CD4-positive, alpha-beta memory T cell (primary cell): ENCODE results near the gene NCEH1. TPM values are rescaled to one million over a fixed set of nuclear protein-coding genes. Genes with fewer than 3 reads are reported as not detected.

Experiments
- CTCF ChIA-PET: fragments of 350-600 bp; sonication (Branson Sonifier 250); formaldehyde crosslinking; loops from one replicate; lab custom pipeline; 2021; ENCODE audit warnings: inconsistent platforms; ENCODE audit not compliant: partially characterized antibody; lab: Charles Lee
- POLR2A ChIA-PET: fragments of 350-600 bp; sonication (Branson Sonifier 250); formaldehyde crosslinking; loops from one replicate; lab custom pipeline; 2021; ENCODE audit not compliant: partially characterized antibody; lab: Charles Lee
- DNase-seq, 5 donors: peaks; one replicate each; pipeline versions ENCODE4 v3.0.0 to v3.0.0-alpha.2; 2020 to 2022; ENCODE audit warnings: mixed read lengths in 1 of 5
- H3K27ac ChIP-seq: one replicate; pipeline ENCODE4 v1.7.0; 2013; ENCODE audit warnings: low read depth, low read length
- H3K27me3 ChIP-seq: 2 replicates; pipeline ENCODE4 v1.7.0; 2013; ENCODE audit warnings: mild to moderate bottlenecking, low read length, moderate library complexity; ENCODE audit not compliant: insufficient read depth
- H3K36me3 ChIP-seq: 2 replicates; pipeline ENCODE4 v1.7.0; 2013; ENCODE audit warnings: mild to moderate bottlenecking, low read length, moderate library complexity; ENCODE audit not compliant: insufficient read depth
- H3K4me1 ChIP-seq: 2 replicates; pipeline ENCODE4 v1.7.0; 2013; ENCODE audit warnings: mild to moderate bottlenecking, low read length, moderate library complexity; ENCODE audit not compliant: insufficient read depth
- H3K4me3 ChIP-seq, 2 donors: one replicate each; pipeline ENCODE4 v1.7.0; 2013; ENCODE audit warnings: low read length in 2 of 2, mild to moderate bottlenecking in 1 of 2
- H3K9me3 ChIP-seq, 2 donors: one replicate each; pipeline ENCODE4 v1.7.0; 2013; ENCODE audit warnings: low read length in 2 of 2, control low read depth in 1 of 2; ENCODE audit not compliant: control insufficient read depth in 1 of 2
- H3K27ac Mint-ChIP-seq, 7 donors: one replicate each; pipeline ENCODE4 v1.8.0; 2020 to 2021; ENCODE audit warnings: mixed read lengths in 7 of 7, mild to moderate bottlenecking in 6 of 7, inconsistent platforms in 3 of 7, moderate library complexity in 3 of 7
- H3K27me3 Mint-ChIP-seq, 2 donors: one replicate each; pipeline ENCODE4 v1.8.0; 2020 to 2021; ENCODE audit warnings: mixed read lengths in 2 of 2
- H3K36me3 Mint-ChIP-seq, 2 donors: one replicate each; pipeline ENCODE4 v1.8.0; 2020 to 2021; ENCODE audit warnings: mixed read lengths in 2 of 2, inconsistent platforms in 1 of 2, mild to moderate bottlenecking in 1 of 2
- H3K4me1 Mint-ChIP-seq, 4 donors: one replicate each; pipeline ENCODE4 v1.8.0; 2020 to 2021; ENCODE audit warnings: mixed read lengths in 4 of 4, mild to moderate bottlenecking in 1 of 4
- H3K4me3 Mint-ChIP-seq, 8 donors: one replicate each; pipeline ENCODE4 v1.8.0; 2020 to 2021; ENCODE audit warnings: mixed read lengths in 8 of 8, mild to moderate bottlenecking in 7 of 8, moderate library complexity in 6 of 8, inconsistent platforms in 3 of 8
- H3K9me3 Mint-ChIP-seq, 8 donors: one replicate each; pipeline ENCODE4 v1.8.0; 2020 to 2021; ENCODE audit warnings: mixed read lengths in 8 of 8, mild to moderate bottlenecking in 5 of 8, inconsistent platforms in 3 of 8, moderate library complexity in 1 of 8
- intact Hi-C: fragments of 100-400 bp; cut with micrococcal nuclease; formaldehyde crosslinking; loops from one replicate; pipeline ENCODE4 v1.15.1; 2023
- polyA plus RNA-seq, 2 donors: library from polyadenylated mRNA; unstranded; fragments of 300-500 nt; fragmentation: Illumina TruSeq; gene quantifications; one replicate each; pipeline ENCODE4 v1.2.3, GENCODE V29; 2021
- total RNA-seq, 2 experiments: library from RNA; stranded (reverse); gene quantifications; one replicate each; pipeline ENCODE4 v1.2.3, GENCODE V29; 2021

The NCEH1 gene
- total and polyA plus RNA-seq, 4 experiments from 2014 or later: 2.1 to 5.1 (median 3.4) TPM

DNA sequence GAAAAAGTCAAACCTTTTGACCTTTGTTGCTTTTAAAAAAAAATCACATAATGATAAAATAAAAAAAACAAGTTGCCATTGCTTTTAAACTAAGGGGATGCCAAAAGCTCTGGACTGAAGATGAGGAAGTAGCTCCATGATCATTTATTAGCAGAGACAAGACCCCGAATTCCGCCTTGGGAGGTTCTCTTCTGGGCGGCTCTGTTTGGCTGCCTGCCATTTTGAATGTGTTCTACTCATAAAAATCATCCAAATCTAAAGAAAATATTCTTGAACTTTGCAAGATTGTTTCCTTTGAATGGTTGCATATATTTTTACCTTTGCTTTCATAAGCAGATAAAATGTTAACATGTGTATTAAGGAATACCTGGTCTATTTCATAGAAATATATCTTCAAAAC, 63.8 kb downstream of the NCEH1 start:
- peaks cover 2 to 17% of the 10 kb centered on the region in 2 donors for H3K36me3 Mint-ChIP-seq
- H3K36me3 ChIP-seq: no peaks in the 10 kb centered on the region
- intact Hi-C loops: no loop called here
- CTCF ChIA-PET: interaction anchor here (1.0 to 4.6 kb wide), 2 partner anchors 19 to 23 kb away, joined by 3 to 21 read pairs; no protein-coding TSS in a partner anchor
- H3K27ac ChIP-seq: no peak overlapping the region
- DNase-seq: no peak
- no peak overlapping the region for H3K4me3 Mint-ChIP-seq
- no peaks in the 10 kb centered on the region for H3K4me1 Mint-ChIP-seq
- H3K27me3 ChIP-seq: no peaks in the 10 kb centered on the region
- H3K9me3 Mint-ChIP-seq: no peaks in the 10 kb centered on the region
- POLR2A ChIA-PET: no interaction called here
- no peaks in the 10 kb centered on the region for H3K4me1 ChIP-seq
- no peaks in the 10 kb centered on the region for H3K9me3 ChIP-seq
- H3K27ac Mint-ChIP-seq: no peak overlapping the region
- H3K4me3 ChIP-seq: no peak overlapping the region
- H3K27me3 Mint-ChIP-seq: no peaks in the 10 kb centered on the region

DNA sequence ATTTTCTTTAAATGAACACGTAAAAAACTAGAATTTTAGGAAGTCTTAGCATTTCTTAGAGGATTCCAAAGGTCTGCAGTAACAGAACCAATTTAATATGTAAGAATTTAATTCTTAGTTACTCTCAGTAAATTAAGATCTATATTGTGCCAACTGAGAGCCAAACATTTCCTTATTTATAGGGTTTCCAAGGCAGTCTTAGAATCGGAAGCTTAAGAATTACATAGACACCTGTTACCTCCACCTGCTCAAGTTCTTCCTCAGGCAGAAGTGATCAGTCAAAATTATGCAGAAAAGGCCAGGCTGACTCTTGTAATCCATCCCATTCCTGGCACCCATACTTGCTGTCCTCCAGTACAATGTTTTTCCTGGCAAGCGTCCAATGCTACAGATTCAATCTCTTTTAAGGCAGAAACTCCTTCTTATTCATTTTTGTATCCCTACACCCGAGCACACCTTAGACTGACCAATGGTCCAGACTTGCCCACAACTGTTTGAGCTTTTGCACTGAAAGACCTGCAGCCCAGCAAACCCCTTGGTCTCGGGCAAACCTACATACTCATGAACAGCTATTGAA, 64.3 kb downstream of the NCEH1 start:
- Mint-ChIP-seq H3K4me3 (no peak overlapping the region), H3K4me1 (no peaks in the 10 kb centered on the region), H3K27ac (no peak overlapping the region), H3K27me3 (no peaks in the 10 kb centered on the region), H3K9me3 (no peaks in the 10 kb centered on the region), H3K36me3 (peaks cover 2 to 22% of the 10 kb centered on the region in 2 donors)
- Histone ChIP-seq H3K4me3 (no peak overlapping the region), H3K9me3 (no peaks in the 10 kb centered on the region), H3K27me3 (no peaks in the 10 kb centered on the region), H3K27ac (no peak overlapping the region), H3K4me1 (no peaks in the 10 kb centered on the region), H3K36me3 (no peaks in the 10 kb centered on the region)
- ChIA-PET POLR2A (no interaction called here), CTCF (interaction anchor here (1.0 to 4.6 kb wide), 2 partner anchors 20 to 22 kb away, joined by 3 to 21 read pairs; no protein-coding TSS in a partner anchor)
- no peak for DNase-seq
- intact Hi-C loops: no loop called here

DNA sequence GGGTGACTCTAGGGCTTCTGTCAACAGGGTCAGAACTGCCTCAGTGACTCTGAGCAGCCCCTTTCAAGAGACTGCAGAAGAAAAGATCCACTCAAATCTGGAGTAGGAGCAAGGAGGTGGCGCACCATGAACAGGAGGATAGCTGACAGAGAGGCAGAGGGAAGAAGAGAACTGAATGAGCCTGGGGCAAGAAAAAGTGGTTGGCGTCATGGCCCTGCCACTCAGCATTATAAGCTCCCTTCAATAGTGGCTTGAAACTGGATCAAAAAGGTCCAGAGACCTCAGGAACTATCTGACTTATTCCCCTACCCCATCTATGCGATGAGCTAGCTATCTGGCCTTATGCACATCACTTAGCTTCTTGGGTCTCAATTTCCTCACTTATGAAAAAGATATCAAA, 66.6 kb downstream of the NCEH1 start:
- H3K27me3 Mint-ChIP-seq: no peaks in the 10 kb centered on the region
- H3K4me3 ChIP-seq: no peak overlapping the region
- peaks cover 2 to 27% of the 10 kb centered on the region in 2 donors for H3K36me3 Mint-ChIP-seq
- no peak for DNase-seq
- no peak overlapping the region for H3K4me3 Mint-ChIP-seq
- peak overlapping the region in 1 of 7 donors; percentile 24 for H3K27ac Mint-ChIP-seq
- H3K9me3 Mint-ChIP-seq: no peaks in the 10 kb centered on the region
- H3K4me1 ChIP-seq: no peaks in the 10 kb centered on the region
- ChIA-PET CTCF (interaction anchor here (0.6 to 4.6 kb wide), 5 partner anchors 20 to 183 kb away, joined by 3 to 21 read pairs (median 3); no protein-coding TSS in a partner anchor), POLR2A (no interaction called here)
- no peaks in the 10 kb centered on the region for H3K4me1 Mint-ChIP-seq
- H3K27me3 ChIP-seq: no peaks in the 10 kb centered on the region
- intact Hi-C loops: no loop called here
- no peaks in the 10 kb centered on the region for H3K36me3 ChIP-seq
- no peak overlapping the region for H3K27ac ChIP-seq
- no peaks in the 10 kb centered on the region for H3K9me3 ChIP-seq

DNA sequence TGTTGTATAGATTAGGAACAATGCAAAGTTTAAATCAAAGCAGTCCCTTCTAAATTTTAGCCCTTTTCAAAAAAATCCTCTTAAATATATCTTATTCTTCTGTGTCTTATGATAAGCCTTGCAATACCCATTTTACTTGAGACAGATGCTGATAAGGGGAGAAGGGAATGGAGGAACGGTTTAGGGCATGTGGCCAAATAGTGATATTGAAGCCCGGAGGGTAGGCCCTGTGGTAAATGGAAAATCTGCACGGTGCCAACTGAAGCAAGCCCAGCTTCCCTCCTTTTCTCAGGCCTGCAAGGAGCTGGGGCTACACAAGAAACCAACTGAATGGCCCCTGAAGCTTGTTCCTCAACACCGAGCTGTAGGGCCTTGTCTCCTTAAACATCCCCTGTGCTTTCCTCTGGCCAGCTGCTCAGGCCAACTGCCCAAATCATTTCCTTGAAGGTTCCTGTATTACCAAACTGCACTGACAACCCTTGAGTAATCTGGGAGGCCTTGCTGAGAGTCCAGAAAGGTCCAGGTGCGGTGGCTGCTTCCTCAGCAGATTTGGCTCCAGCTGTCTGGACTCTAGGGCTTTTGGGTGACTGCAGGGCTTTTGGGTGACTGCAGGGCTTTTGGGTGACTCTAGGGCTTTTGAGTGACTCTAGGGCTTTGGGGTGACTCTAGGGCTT, 67.2 kb downstream of the NCEH1 start:
- no peaks in the 10 kb centered on the region for H3K4me1 ChIP-seq
- Mint-ChIP-seq H3K36me3 (peaks cover 2 to 27% of the 10 kb centered on the region in 2 donors), H3K4me1 (no peaks in the 10 kb centered on the region), H3K27me3 (no peaks in the 10 kb centered on the region), H3K4me3 (no peak overlapping the region), H3K27ac (no peak overlapping the region), H3K9me3 (no peaks in the 10 kb centered on the region)
- H3K36me3 ChIP-seq: no peaks in the 10 kb centered on the region
- H3K27ac ChIP-seq: no peak overlapping the region
- ChIA-PET POLR2A (no interaction called here), CTCF (interaction anchor here (1.8 to 4.6 kb wide), 2 partner anchors 23 to 30 kb away, joined by 3 to 21 read pairs; no protein-coding TSS in a partner anchor)
- no peak overlapping the region for H3K4me3 ChIP-seq
- DNase-seq: no peak
- intact Hi-C loops: no loop called here
- no peaks in the 10 kb centered on the region for H3K9me3 ChIP-seq
- H3K27me3 ChIP-seq: no peaks in the 10 kb centered on the region

DNA sequence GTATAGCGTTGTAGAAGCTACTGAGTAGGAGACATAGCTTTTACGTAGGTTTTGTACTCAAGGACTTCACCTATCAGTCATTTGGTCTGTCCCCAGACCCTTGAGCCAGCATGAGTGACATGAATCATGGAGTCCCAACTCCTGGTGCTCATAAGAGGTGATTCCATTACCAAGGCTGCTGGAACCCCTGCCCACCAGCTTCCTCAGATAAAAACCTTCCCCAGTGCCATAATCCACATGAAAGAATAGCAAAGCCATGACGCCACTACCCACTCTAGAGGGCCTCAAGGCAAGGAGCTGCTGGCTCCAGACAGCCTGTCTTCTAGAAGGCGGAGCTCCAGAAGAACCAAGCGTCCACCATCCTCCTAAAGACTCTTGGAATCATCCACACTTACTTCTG, 69.6 kb downstream of the NCEH1 start:
- no peaks in the 10 kb centered on the region for H3K27me3 Mint-ChIP-seq
- no peak overlapping the region for H3K27ac ChIP-seq
- H3K4me1 Mint-ChIP-seq: no peaks in the 10 kb centered on the region
- no peaks in the 10 kb centered on the region for H3K9me3 ChIP-seq
- ChIA-PET POLR2A (no interaction called here), CTCF (no interaction called here)
- H3K27ac Mint-ChIP-seq: no peak overlapping the region
- peaks cover 2 to 20% of the 10 kb centered on the region in 2 donors for H3K36me3 Mint-ChIP-seq
- H3K4me3 ChIP-seq: no peak overlapping the region
- DNase-seq: no peak
- H3K4me1 ChIP-seq: no peaks in the 10 kb centered on the region
- H3K27me3 ChIP-seq: no peaks in the 10 kb centered on the region
- no peak overlapping the region for H3K4me3 Mint-ChIP-seq
- no peaks in the 10 kb centered on the region for H3K9me3 Mint-ChIP-seq
- no peaks in the 10 kb centered on the region for H3K36me3 ChIP-seq
- intact Hi-C loops: no loop called here

DNA sequence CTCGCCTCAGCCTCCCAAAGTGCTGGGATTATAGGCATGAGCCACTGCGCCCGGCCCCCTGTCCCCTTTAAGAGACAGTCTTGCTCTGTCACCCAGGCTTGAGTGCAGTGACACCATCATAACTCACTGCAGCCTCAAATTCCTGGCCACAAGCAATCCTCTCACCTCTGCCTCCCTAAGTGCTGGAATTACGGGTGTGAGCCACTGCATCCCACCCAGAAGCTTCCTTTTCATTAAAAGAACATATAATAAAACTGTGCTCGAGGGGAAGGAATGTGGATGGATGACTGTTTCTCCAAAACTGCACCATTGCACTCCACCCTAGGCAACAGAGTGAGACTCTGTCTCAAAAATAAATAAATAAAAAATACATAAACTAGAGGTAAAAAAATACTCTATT, 70.1 kb downstream of the NCEH1 start:
- no peak for DNase-seq
- Mint-ChIP-seq H3K27me3 (no peaks in the 10 kb centered on the region), H3K27ac (no peak overlapping the region), H3K4me1 (peaks cover 0 to under 1% (median 0%) of the 10 kb centered on the region in 4 donors), H3K4me3 (no peak overlapping the region), H3K36me3 (peaks cover 2 to 20% of the 10 kb centered on the region in 2 donors), H3K9me3 (no peaks in the 10 kb centered on the region)
- Histone ChIP-seq H3K27ac (no peak overlapping the region), H3K4me3 (no peak overlapping the region), H3K36me3 (no peaks in the 10 kb centered on the region), H3K9me3 (no peaks in the 10 kb centered on the region), H3K4me1 (no peaks in the 10 kb centered on the region), H3K27me3 (no peaks in the 10 kb centered on the region)
- ChIA-PET POLR2A (no interaction called here), CTCF (no interaction called here)
- intact Hi-C loops: no loop called here

DNA sequence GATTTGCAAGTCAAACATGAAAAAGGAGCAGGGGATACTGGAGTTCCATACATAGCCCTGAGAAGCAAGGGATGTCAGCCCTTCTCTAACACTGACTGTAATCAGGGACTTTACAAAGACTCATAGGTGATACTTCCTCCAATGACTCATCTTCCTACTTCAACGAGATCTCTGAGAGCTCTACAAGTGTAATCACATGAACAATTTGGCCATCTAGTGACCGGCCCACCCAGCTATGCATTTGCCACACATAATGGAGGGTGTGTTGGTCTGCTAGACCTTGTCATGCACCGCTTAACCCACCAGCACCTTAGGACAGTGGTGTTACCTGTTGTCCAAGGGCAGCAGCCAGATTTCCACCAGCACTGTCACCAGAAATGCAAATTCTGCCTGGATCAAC, 75.3 kb downstream of the NCEH1 start:
- CTCF ChIA-PET: interaction anchor here (0.7 to 5.1 kb wide), 4 partner anchors 12 to 174 kb away, joined by 3 to 36 read pairs (median 4); no protein-coding TSS in a partner anchor
- H3K27ac ChIP-seq: no peak overlapping the region

More for the DNA sequence above, 75.3 kb downstream of the NCEH1 start:
- DNase-seq: no peak
- Mint-ChIP-seq H3K36me3 (peaks cover 4 to 21% of the 10 kb centered on the region in 2 donors), H3K27me3 (no peaks in the 10 kb centered on the region), H3K4me3 (no peak overlapping the region), H3K4me1 (peaks cover 0 to 6% (median 2%) of the 10 kb centered on the region in 4 donors), H3K9me3 (no peaks in the 10 kb centered on the region), H3K27ac (no peak overlapping the region)
- POLR2A ChIA-PET: no interaction called here
- intact Hi-C loops: no loop called here
- Histone ChIP-seq H3K4me1 (no peaks in the 10 kb centered on the region), H3K36me3 (no peaks in the 10 kb centered on the region), H3K9me3 (no peaks in the 10 kb centered on the region), H3K27me3 (no peaks in the 10 kb centered on the region), H3K4me3 (no peak overlapping the region)
